Measurements from ENCODE around the gene PXDN.

DNA sequence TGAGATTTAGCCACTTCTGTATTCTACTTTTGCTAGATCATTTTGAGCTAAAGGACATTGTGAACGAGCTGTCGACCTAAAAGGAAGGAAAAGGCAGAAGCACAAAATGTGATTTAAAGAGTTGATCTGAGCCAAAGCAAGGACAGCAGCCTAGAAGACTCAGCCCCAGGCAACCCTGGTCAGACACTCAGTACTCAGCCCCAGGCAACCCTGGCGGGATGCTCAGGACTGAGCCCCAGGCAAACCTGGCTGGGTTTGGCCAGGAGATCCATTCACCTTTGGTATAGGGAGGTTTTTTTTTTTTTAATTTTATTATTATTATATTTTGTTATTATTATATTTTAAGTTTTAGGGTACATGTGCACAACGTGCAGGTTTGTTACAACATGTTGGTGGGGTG lies 34.3 kb upstream of the PXDN start:
- no peak for TF ChIP-seq TCF4 (CRISPR knock-in tag; IDR thresholded peaks at IDR 0.05; ENCODE audit: borderline replicate concordance)
- TF ChIP-seq, protein P1, sequence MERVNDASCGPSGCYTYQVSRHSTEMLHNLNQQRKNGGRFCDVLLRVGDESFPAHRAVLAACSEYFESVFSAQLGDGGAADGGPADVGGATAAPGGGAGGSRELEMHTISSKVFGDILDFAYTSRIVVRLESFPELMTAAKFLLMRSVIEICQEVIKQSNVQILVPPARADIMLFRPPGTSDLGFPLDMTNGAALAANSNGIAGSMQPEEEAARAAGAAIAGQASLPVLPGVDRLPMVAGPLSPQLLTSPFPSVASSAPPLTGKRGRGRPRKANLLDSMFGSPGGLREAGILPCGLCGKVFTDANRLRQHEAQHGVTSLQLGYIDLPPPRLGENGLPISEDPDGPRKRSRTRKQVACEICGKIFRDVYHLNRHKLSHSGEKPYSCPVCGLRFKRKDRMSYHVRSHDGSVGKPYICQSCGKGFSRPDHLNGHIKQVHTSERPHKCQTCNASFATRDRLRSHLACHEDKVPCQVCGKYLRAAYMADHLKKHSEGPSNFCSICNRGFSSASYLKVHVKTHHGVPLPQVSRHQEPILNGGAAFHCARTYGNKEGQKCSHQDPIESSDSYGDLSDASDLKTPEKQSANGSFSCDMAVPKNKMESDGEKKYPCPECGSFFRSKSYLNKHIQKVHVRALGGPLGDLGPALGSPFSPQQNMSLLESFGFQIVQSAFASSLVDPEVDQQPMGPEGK (CRISPR knock-in tag; IDR thresholded peaks at IDR 0.05; ENCODE audit: borderline replicate concordance), result no peak
- TF ChIP-seq ZNF8 (CRISPR knock-in tag; IDR thresholded peaks at IDR 0.05), result no peak
- no peak for TF ChIP-seq GLIS3 (CRISPR knock-in tag; IDR thresholded peaks at IDR 0.05)
- no peak for TF ChIP-seq ISL1 (CRISPR knock-in tag; IDR thresholded peaks at IDR 0.05)
- TF ChIP-seq, protein P2, sequence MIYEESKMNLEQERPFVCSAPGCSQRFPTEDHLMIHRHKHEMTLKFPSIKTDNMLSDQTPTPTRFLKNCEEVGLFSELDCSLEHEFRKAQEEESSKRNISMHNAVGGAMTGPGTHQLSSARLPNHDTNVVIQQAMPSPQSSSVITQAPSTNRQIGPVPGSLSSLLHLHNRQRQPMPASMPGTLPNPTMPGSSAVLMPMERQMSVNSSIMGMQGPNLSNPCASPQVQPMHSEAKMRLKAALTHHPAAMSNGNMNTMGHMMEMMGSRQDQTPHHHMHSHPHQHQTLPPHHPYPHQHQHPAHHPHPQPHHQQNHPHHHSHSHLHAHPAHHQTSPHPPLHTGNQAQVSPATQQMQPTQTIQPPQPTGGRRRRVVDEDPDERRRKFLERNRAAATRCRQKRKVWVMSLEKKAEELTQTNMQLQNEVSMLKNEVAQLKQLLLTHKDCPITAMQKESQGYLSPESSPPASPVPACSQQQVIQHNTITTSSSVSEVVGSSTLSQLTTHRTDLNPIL (CRISPR knock-in tag; IDR thresholded peaks at IDR 0.05; ENCODE audit: low read depth), result no peak
- no peak for TF ChIP-seq ZFP3 (CRISPR knock-in tag; IDR thresholded peaks at IDR 0.05)
- no peak for TF ChIP-seq CSDC2 (CRISPR knock-in tag; IDR thresholded peaks at IDR 0.05)
- TF ChIP-seq RARB (CRISPR knock-in tag; IDR thresholded peaks at IDR 0.05), result no peak
- no peak for TF ChIP-seq ZFP30 (CRISPR knock-in tag; IDR thresholded peaks at IDR 0.05)
- no peak for TF ChIP-seq POU6F1 (CRISPR knock-in tag; IDR thresholded peaks at IDR 0.05; ENCODE audit: borderline replicate concordance, low read depth)
- no peak for TF ChIP-seq ZNF565 (CRISPR knock-in tag; conservative IDR thresholded peaks at IDR 0.05; ENCODE audit: low read depth)
- no peak for TF ChIP-seq TSHZ2 (CRISPR knock-in tag; IDR thresholded peaks at IDR 0.05)
- no peak for TF ChIP-seq ESRRG (CRISPR knock-in tag; IDR thresholded peaks at IDR 0.05)
